GM12864 (cell line): Measurements from ENCODE around the gene MYT1.

ENCODE experiments used
- DNase-seq: peaks from one replicate; pipeline ENCODE4 v3.0.0-alpha.2; 2011; ENCODE audit warnings: low read depth
- H3K4me3 ChIP-seq: 2 replicates; pipeline ENCODE4 v1.5.1; 2011; ENCODE audit warnings: mild to moderate bottlenecking, low read depth, low read length, control low read depth
- TF ChIP-seq, protein P1 (sequence below): IDR thresholded peaks from 2 replicates; pipeline ENCODE4 v1.5.1; 2011; ENCODE audit warnings: low read depth, mild to moderate bottlenecking, moderate library complexity, low read length, control low read depth, inconsistent platforms; ENCODE audit errors: missing control alignments

MYT1 gene

DNA sequence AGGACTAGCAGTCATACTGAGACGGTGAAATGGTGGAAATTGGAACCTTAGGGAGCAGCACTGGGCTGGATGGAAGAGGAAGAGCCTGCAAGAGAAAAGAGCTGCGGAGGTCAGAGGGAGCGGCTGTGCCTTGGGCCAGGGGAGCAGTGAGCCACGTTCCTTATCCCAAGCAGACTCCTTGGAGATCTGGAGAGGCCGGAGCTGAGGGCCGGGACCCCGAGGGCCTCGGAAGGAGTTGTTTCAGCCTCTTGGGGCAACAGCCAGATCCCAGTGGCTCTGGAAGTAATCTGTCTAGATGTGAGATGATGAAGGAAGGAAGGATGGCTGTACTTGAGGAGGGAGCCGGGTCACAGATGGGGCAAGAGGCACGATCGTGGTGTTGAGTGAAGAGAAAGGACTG is 107.4 kb downstream of the MYT1 start:
- no peak overlapping the region for H3K4me3 ChIP-seq
- no peak for DNase-seq
- TF ChIP-seq, protein P1, sequence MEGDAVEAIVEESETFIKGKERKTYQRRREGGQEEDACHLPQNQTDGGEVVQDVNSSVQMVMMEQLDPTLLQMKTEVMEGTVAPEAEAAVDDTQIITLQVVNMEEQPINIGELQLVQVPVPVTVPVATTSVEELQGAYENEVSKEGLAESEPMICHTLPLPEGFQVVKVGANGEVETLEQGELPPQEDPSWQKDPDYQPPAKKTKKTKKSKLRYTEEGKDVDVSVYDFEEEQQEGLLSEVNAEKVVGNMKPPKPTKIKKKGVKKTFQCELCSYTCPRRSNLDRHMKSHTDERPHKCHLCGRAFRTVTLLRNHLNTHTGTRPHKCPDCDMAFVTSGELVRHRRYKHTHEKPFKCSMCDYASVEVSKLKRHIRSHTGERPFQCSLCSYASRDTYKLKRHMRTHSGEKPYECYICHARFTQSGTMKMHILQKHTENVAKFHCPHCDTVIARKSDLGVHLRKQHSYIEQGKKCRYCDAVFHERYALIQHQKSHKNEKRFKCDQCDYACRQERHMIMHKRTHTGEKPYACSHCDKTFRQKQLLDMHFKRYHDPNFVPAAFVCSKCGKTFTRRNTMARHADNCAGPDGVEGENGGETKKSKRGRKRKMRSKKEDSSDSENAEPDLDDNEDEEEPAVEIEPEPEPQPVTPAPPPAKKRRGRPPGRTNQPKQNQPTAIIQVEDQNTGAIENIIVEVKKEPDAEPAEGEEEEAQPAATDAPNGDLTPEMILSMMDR, result no peak

DNA sequence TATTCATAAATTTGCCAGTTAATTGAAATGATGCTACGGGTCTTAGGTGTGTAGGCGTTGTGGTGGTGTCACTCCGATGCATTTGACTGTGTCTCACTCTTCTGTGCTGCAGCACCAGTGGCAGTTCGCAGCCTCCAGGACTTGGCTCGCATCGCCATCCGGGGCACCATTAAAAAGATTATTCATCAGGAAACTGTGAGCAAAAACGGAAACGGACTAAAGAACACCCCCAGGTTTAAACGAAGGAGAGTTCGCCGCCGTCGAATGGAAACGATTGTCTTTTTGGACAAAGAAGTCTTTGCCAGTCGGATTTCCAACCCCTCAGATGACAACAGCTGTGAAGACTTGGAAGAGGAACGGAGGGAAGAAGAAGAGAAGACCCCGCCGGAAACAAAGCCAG is 108.9 kb downstream of the MYT1 start:
- no peak overlapping the region for H3K4me3 ChIP-seq
- TF ChIP-seq, protein P1, result no peak
- no peak for DNase-seq

DNA sequence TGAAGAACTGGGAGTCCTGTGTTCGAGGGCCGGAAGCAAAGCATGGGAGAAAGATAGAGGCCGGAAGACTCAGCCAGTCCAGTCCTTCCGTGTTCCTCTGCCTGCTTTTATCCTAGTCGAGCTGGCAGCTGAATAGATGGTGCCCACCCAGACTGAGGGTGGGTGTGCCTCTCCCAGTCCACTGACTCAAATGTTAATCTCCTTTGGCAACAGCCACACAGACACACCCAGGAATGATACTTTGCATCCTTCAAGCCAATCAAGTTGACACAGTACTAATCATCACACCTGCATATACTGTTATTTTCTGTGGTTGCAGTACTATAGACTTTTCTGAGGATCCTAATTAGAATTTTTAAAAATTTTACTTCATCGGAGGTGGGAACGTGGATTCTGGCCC is 112.6 kb downstream of the MYT1 start:
- TF ChIP-seq, protein P1, result no peak
- H3K4me3 ChIP-seq, result no peak overlapping the region

DNA sequence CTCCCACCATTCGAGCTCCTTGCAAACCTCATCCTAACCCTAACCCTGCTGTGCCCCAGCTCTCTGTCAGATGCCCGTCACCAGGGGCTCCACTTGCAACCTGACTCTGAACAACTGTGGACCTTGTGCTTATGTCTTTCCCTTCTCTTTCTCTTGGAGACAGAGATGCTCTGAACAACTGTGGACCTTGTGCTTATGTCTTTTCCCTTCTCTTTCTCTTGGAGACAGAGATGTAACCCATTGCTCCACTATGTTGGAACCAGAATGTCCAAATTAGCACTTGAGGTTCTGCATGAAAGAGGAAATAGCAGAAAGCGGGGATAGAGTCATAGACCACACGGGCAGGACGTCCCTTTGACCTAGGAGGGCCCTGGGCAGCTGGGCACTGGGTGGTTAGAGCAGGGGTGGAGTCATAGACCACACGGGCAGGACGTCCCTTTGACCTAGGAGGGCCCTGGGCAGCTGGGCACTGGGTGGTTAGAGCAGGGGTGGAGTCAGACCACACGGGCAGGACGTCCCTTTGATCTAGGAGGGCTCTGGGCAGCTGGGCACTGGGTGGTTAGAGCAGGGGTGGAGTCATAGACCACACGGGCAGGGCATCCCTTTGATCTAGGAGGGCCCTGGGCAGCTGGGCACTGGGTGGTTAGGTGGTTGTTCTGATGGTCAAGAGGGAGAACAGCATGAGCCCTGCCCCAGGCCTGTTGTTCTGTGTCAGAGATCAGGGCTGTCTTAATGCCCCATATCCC is 113.5 kb downstream of the MYT1 start:
- DNase-seq, result no peak
- H3K4me3 ChIP-seq, result no peak overlapping the region
- TF ChIP-seq, protein P1, result no peak

More for the DNA sequence above, 112.6 kb downstream of the MYT1 start:
- no peak for DNase-seq

DNA sequence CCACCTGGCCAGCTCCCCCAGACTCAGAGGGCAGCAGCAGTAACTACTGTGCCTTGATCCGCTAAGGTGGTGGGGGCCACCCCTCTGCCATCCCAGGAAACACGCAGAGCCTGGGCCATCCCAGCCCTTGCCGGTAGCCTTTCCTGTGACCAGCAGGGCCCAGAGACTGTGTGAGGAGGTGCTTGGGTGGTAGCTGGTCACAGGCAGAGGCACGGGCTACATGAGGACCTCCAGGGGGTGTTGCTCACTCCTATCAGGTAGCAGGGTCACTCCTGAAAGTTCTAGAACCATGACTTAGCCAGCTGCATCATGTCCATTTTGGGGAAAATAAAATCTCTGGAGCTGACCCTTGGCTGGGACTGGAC is 114.0 kb downstream of the MYT1 start:
- DNase-seq, result no peak
- no peak overlapping the region for H3K4me3 ChIP-seq
- TF ChIP-seq, protein P1, result no peak

DNA sequence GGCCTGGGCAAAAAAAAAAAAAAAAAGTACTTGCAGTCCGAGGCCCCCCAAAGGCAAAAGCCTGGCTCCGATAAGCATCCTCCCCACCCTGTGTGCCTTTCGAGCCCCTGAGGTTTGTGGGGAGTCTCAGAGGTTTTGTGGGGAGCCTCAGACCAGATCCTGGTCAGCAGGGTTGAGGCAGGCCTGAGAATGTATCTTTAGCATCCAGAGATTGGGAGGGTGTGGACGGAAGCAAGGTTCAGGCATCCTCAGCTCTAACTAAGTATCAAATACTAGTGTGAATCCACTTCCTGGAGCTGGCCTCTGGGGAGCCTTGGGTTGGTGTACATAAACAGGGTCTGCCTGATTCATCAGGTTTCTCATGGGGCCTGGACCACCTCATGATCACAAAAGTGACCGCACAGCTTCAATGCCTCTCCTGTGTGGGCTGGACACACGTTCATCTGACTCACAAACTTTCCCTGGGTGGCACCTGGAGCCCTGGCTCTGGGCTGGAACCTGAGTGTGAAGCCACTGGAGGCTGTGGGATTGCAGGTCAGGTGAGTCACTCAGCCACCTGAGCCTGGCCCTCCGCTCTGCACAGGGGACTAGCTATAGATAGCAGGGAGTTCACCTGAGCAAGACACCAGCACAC is 115.7 kb downstream of the MYT1 start:
- TF ChIP-seq, protein P1, result no peak
- no peak overlapping the region for H3K4me3 ChIP-seq
- DNase-seq, result no peak

DNA sequence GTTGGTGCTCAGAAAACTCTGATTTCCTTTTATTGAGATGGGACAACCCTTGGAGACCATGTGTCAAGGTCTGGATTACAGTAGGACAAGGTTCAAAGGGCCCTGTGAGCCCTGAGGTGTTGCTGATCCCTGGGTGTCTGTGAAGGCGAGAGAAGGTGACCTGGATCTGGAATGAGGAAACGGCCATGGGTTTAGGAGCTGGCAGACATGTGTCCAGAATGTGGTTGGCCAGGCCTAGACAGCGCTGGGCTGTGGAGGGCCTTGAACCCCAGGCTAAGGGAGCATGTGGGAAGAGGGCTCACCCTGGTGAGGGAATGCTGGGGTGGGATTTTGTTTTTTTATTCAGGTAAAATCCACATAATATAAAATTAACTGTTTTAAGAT is 116.2 kb downstream of the MYT1 start:
- H3K4me3 ChIP-seq, result no peak overlapping the region
- DNase-seq, result no peak
- TF ChIP-seq, protein P1, result no peak
